Fibroblast of lung (primary cell): ENCODE results near the gene WRAP53. TPM values are rescaled to one million over a fixed set of nuclear protein-coding genes. Genes with fewer than 3 reads are reported as not detected.

Experiments used
- DNase-seq, 2 donors: peaks; one replicate each; pipeline versions ENCODE4 v3.0.0 to v3.0.0-alpha.2; 2010; ENCODE audit warnings: low read depth in 2 of 2
- H2AFZ ChIP-seq: 2 replicates; pipeline ENCODE4 v1.5.1; 2012; ENCODE audit warnings: low read length, control low read depth, inconsistent platforms
- H3K27ac ChIP-seq: 2 replicates; pipeline ENCODE4 v1.5.1; 2011; ENCODE audit warnings: low read length, control low read depth; ENCODE audit not compliant: insufficient read depth
- H3K27me3 ChIP-seq: 2 replicates; pipeline ENCODE4 v1.5.1; 2011; ENCODE audit warnings: mild to moderate bottlenecking, low read length; ENCODE audit not compliant: control insufficient read depth, insufficient read depth
- H3K36me3 ChIP-seq: 2 replicates; pipeline ENCODE4 v1.5.1; 2011; ENCODE audit warnings: low read length; ENCODE audit not compliant: control insufficient read depth, insufficient read depth
- H3K4me1 ChIP-seq: 2 replicates; pipeline ENCODE4 v1.5.1; 2011; ENCODE audit warnings: low read length; ENCODE audit not compliant: control insufficient read depth, insufficient read depth; ENCODE audit errors: extremely low read depth
- H3K4me2 ChIP-seq: 2 replicates; pipeline ENCODE4 v1.5.1; 2011; ENCODE audit warnings: low read length, control low read depth; ENCODE audit not compliant: insufficient read depth; ENCODE audit errors: extremely low read depth
- H3K4me3 ChIP-seq, 4 experiments: fragments of 200-600 bp in 1 of 4; sonication (generic) in 1 of 4; replicated peaks in 1 of 4; 2 replicates each; pipeline ENCODE4 v1.5.1; 2011 to 2016; ENCODE audit warnings: low read length in 4 of 4, low read depth in 3 of 4, mild to moderate bottlenecking in 3 of 4, control low read depth in 2 of 4, inconsistent platforms in 1 of 4, mixed read lengths in 1 of 4; ENCODE audit not compliant: insufficient read depth in 1 of 4; ENCODE audit errors: control extremely low read depth in 1 of 4
- H3K79me2 ChIP-seq: 2 replicates; pipeline ENCODE4 v1.5.1; 2012; ENCODE audit warnings: mild to moderate bottlenecking, low read length, inconsistent platforms; ENCODE audit not compliant: control insufficient read depth, insufficient read depth
- H3K9ac ChIP-seq: 2 replicates; pipeline ENCODE4 v1.5.1; 2011; ENCODE audit warnings: mild to moderate bottlenecking, low read length, control low read depth; ENCODE audit not compliant: insufficient read depth
- H3K9me3 ChIP-seq: 2 replicates; pipeline ENCODE4 v1.5.1; 2012; ENCODE audit warnings: low read depth, low read length; ENCODE audit not compliant: control insufficient read depth, insufficient read depth
- H4K20me1 ChIP-seq: 2 replicates; pipeline ENCODE4 v1.5.1; 2011; ENCODE audit warnings: low read length; ENCODE audit not compliant: control insufficient read depth, insufficient read depth; ENCODE audit errors: extremely low read depth
- EZH2 ChIP-seq: IDR thresholded peaks from 2 replicates; pipeline ENCODE4 v1.5.1; 2012; ENCODE audit warnings: low read length, control low read depth, mild to moderate bottlenecking; ENCODE audit errors: missing control alignments
- polyA plus RNA-seq, 2 donors: library from polyadenylated mRNA; depleted of rRNA in 1 of 2; stranded (reverse) in 1 of 2; unstranded in 1 of 2; fragments of >200 nt; gene quantifications; 2 replicates each; pipeline ENCODE4 v1.2.1, GENCODE V29; 2011 to 2012; ENCODE audit warnings: missing spikeins in 1 of 2
- total RNA-seq: library from RNA; depleted of rRNA; stranded (reverse); fragments of >200 nt; gene quantifications from 2 replicates; pipeline ENCODE4 v1.2.1, GENCODE V29; 2014
- TF ChIP-seq, protein P1 (sequence below), 2 donors: IDR thresholded peaks in 1 of 2; conservative IDR thresholded peaks in 1 of 2; 1 replicate in 1 of 2; 2 replicates in 1 of 2; pipeline ENCODE4 v1.5.1; 2011 to 2012; ENCODE audit warnings: low read length in 2 of 2, control low read depth in 1 of 2, inconsistent platforms in 1 of 2, low read depth in 1 of 2, mild to moderate bottlenecking in 1 of 2

Gene WRAP53
- total and polyA plus RNA-seq, 2 donors (not counting 1 experiment from before 2014, with no cell fraction given): 3.0 to 3.1 TPM

DNA sequence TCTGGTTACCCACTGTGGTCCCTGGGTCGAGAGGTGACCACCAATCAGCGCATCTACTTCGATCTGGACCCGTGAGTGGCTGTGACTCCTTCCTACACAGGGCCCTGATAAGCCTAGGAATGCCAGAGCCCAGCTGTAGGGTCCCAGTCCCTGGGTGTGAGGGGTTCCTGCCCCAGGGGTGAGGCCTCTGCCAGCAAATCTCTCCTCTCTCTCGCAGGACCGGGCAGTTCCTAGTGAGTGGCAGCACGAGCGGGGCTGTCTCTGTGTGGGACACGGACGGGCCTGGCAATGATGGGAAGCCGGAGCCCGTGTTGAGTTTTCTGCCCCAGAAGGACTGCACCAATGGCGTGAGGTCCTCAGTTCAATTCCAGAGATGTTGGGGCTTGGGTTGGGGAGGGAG, 14.5 kb downstream of the WRAP53 start:
- TF ChIP-seq EZH2: no peak
- TF ChIP-seq, protein P1, sequence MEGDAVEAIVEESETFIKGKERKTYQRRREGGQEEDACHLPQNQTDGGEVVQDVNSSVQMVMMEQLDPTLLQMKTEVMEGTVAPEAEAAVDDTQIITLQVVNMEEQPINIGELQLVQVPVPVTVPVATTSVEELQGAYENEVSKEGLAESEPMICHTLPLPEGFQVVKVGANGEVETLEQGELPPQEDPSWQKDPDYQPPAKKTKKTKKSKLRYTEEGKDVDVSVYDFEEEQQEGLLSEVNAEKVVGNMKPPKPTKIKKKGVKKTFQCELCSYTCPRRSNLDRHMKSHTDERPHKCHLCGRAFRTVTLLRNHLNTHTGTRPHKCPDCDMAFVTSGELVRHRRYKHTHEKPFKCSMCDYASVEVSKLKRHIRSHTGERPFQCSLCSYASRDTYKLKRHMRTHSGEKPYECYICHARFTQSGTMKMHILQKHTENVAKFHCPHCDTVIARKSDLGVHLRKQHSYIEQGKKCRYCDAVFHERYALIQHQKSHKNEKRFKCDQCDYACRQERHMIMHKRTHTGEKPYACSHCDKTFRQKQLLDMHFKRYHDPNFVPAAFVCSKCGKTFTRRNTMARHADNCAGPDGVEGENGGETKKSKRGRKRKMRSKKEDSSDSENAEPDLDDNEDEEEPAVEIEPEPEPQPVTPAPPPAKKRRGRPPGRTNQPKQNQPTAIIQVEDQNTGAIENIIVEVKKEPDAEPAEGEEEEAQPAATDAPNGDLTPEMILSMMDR (conservative IDR thresholded peaks at IDR 0.05 in 1 of 2, IDR thresholded peaks at IDR 0.05 in 1 of 2; ENCODE audit: low read depth in 1 of 2, low read length in 2 of 2): no peak
- Histone ChIP-seq H3K4me2 (no peak overlapping the region), H3K9me3 (no peaks in the 10 kb centered on the region), H4K20me1 (no peaks in the 10 kb centered on the region), H3K27ac (no peak overlapping the region), H3K27me3 (peaks cover 25% of the 10 kb centered on the region), H3K9ac (no peak overlapping the region), H3K36me3 (peaks cover 2% of the 10 kb centered on the region), H3K79me2 (no peaks in the 10 kb centered on the region), H3K4me3 (no peak overlapping the region), H2AFZ (no peak overlapping the region), H3K4me1 (peaks cover 4% of the 10 kb centered on the region)
- no peak for DNase-seq

DNA sequence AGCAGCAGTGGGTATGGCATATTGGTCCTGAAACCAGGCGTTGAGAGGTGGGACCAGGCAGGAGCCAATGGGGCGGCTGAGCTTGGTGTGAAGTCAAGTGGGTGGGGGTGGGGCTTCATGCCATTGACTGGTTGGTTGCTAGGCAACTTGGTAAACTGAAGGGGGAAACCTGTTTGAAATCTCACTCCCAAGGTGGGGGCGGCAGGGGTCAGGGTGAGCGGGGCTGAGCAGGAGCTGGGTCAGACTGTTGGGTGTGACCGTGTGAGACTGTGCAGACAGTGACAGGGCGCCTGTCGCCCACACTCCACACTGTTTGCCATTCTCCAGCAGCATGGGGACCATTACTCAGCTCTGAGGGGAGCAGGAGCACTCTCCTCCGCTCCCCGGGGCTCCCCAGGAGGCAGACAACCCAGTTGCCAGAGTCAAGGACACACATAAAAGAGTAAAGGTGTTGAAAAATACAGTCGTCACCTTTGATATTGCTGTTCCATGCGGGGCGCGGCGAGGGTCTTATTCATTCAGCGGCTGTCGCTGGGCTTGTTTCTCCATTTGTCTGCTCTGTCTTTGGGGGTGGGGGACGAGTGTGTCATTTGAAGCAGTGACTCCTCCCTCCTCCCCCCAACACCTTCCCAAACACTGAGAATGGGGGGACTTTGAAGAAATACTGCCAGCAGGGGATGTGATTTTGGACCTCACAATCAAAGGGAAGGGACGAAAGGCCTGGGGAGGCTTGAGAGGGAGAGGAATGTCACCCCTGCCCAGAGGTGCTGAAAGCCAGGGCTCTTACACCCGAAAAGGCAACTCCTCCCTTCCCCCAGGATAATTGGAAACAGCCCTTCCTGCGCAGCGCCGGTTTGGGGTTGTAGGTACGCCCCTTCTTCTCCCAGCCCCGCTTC, 15.6 kb downstream of the WRAP53 start:
- Histone ChIP-seq H3K27me3 (peaks cover 25% of the 10 kb centered on the region), H3K9me3 (no peaks in the 10 kb centered on the region), H3K36me3 (peaks cover 2% of the 10 kb centered on the region), H2AFZ (no peak overlapping the region), H3K27ac (no peak overlapping the region), H3K4me1 (peaks cover 4% of the 10 kb centered on the region), H3K79me2 (no peaks in the 10 kb centered on the region), H4K20me1 (no peaks in the 10 kb centered on the region), H3K4me2 (no peak overlapping the region), H3K4me3 (peak overlapping the region in 2 of 4 experiments; percentile 61 to 63), H3K9ac (no peak overlapping the region)
- TF ChIP-seq, protein P1 (conservative IDR thresholded peaks at IDR 0.05 in 1 of 2, IDR thresholded peaks at IDR 0.05 in 1 of 2; ENCODE audit: low read depth in 1 of 2, low read length in 2 of 2): no peak
- TF ChIP-seq EZH2: no peak
- peak; percentile 43 to 49 for DNase-seq

DNA sequence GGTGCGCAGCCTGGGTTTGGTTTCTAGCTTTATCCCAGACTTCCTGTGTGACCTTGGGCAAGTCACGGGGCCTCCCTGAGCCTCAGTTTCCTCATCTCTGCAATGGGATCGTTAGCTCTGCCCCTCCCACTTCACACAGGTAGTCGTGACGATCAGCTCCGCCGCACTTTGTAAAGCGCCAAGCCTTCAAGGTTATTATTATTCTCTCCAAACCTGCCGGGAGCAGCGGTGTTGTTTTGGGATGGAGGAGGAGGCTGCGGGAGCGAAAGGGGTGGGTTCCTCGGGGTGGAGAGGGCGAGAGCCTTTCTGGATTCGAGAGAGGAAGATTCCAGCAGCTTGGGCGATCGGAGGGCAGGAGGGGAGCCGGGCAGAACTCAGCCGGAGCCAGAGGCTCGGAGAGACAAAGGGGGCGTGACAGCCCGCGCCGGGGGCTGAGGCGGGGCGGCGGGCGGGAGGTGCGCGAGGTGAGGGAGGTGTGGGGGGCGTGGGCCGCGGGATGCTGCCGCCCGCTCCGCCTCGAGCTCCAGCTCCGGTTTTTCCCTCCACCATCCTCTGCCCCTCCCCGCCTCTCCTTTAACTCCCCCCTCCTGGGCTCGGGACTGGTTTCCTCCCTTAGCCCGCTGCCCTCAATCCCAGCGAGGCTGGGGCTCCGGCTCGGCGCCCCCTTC, 16.5 kb downstream of the WRAP53 start, which contains the start of gene EFNB3:
TSS of gene EFNB3 (plus strand) at position 602 of the 668 bp plus-strand sequence. CDS start 397 bp downstream, outside the sequence.
- peak; percentile 22 to 50 for DNase-seq
- Histone ChIP-seq H4K20me1 (no peaks in the 10 kb centered on the region), H3K27me3 (peaks cover 25% of the 10 kb centered on the region), H3K4me1 (peaks cover 4% of the 10 kb centered on the region), H3K36me3 (peaks cover 2% of the 10 kb centered on the region), H3K4me3 (peak within 1 kb of the TSS; percentile 24 to 63 (median 48)), H3K79me2 (no peaks in the 10 kb centered on the region), H3K4me2 (peak within 1 kb of the TSS; percentile 73), H3K9ac (no peak within 1 kb of the TSS), H2AFZ (no peak within 1 kb of the TSS), H3K27ac (no peak within 1 kb of the TSS), H3K9me3 (no peaks in the 10 kb centered on the region)
- TF ChIP-seq, protein P1 (conservative IDR thresholded peaks at IDR 0.05 in 1 of 2, IDR thresholded peaks at IDR 0.05 in 1 of 2; ENCODE audit: low read depth in 1 of 2, low read length in 2 of 2): no peak
- peak; percentile 93 for TF ChIP-seq EZH2
